Measurements from ENCODE around the gene C9orf153.
"Not testable (repeated sequence)": the region's sequence is repeated elsewhere in the genome, so short reads cannot be mapped to it uniquely, and the experiment has no call there.

C9orf153 gene

DNA sequence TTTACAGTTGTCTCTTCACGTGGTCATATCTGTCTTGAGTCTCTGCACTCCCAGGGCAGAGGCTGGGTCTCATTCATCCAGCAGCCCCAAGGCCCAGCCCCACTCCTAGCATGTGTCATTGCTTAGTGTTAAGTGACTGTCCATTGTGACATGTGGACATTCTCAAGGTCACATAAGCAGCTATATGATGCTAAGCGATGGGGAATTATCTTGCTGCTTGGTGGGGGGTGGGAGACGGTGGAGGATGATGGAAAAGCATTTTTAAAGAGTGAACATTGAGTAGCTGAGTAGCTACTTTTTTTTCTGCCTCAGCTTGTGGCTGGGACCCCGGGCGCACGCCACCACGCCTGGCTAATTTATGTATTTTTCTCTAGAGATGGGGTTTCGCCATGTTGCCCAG, at the start of gene C9orf153:
TSS of gene C9orf153 (minus strand) at position 101 of the 400 bp plus-strand sequence. CDS start 30,054 bp downstream, outside the sequence.
- H3K4me3 Mint-ChIP-seq, result no peak within 1 kb of the TSS
- H3K27me3 Mint-ChIP-seq, result no peaks in the 10 kb centered on the region
- no peaks in the 10 kb centered on the region for H3K9me3 Mint-ChIP-seq
- H3K27ac Mint-ChIP-seq, result no peak within 1 kb of the TSS
- peaks cover 13% of the 10 kb centered on the region for H3K36me3 Mint-ChIP-seq
- H3K4me1 Mint-ChIP-seq, result no peaks in the 10 kb centered on the region

DNA sequence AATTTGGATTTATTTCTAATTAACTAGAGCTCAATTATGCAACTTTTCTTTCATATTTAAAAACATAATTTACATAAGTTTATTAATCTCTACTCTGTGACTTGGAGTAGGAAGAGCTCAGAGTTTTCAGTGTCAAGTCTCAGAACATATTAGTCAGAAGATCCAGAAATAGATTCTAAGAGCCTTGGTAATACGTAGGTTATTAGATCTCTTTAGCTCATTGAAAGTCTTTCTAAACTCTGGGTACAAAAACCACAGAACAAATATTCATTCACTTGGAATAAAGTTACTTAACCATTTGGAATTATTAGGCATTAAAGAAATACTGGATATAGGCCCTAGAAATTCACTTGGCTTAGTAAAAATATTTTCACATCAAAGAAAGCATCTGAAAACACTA, 49.2 kb upstream of the C9orf153 start:
- Mint-ChIP-seq H3K4me1 (peaks cover 24% of the 10 kb centered on the region), H3K27ac (no peak overlapping the region), H3K9me3 (no peaks in the 10 kb centered on the region), H3K27me3 (no peaks in the 10 kb centered on the region), H3K4me3 (no peak overlapping the region), H3K36me3 (peaks cover 32% of the 10 kb centered on the region)

DNA sequence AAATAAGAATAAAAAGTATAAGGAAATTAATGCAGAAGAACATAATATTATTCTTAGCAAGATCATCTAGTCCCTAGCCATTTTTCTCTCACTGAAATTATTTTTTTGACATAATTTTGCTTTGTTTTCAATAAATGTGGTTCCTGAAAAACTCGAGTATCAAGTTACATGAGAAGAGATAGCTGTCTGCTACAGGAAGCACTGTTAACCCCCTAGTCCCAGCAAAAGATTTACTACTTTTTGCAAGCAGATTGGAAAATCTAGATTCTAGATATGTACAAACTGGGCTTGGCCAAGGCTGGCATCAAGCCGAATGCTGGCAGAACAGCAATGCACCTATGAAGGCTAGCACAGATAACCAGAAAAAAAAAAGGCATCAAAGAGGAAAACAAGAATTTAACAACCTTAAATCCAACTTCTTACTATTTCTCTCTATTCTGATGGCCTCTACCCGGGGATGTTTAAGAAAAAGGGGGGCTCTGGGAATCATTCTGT, 44.8 kb upstream of the C9orf153 start:
- H3K9me3 Mint-ChIP-seq, result no peaks in the 10 kb centered on the region
- no peaks in the 10 kb centered on the region for H3K27me3 Mint-ChIP-seq
- H3K4me1 Mint-ChIP-seq, result peaks cover 33% of the 10 kb centered on the region
- H3K27ac Mint-ChIP-seq, result peak overlapping the region; percentile 96
- peaks cover 33% of the 10 kb centered on the region for H3K36me3 Mint-ChIP-seq
- no peak overlapping the region for H3K4me3 Mint-ChIP-seq

DNA sequence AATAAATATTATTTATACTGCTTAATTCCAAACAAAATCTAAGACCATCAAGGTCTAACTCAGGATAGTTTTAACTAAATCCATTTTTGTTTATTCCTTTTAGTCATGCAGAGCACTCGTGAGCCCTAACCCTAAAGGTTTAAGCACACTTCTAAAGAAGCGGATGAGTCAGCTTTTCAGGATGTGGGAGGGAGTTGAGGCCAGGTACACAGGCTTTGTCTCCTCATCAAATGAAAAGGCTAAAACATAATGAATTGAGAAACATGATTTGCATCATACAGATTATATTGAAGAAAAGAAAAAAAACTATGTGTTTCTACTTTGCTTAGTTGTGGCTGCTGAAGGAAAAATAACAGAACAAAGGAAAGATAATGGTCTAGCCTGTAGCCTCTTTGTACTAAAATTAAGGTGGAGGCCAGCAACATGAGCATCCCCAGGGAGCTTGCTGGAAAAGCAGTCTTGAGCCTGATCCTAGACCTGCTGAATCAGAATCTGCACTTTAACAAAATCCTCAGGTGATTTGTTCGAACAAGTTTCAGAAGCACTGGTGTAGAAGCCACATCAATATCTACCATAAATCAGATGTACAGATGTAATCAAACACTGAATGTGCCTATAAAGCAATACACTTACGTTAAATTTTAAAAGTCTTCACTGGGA, 44.0 kb upstream of the C9orf153 start:
- H3K27me3 Mint-ChIP-seq, result no peaks in the 10 kb centered on the region
- peaks cover 33% of the 10 kb centered on the region for H3K4me1 Mint-ChIP-seq
- no peaks in the 10 kb centered on the region for H3K9me3 Mint-ChIP-seq
- H3K36me3 Mint-ChIP-seq, result peaks cover 33% of the 10 kb centered on the region
- H3K27ac Mint-ChIP-seq, result peak overlapping the region; percentile 96
- peak overlapping the region; percentile 80 for H3K4me3 Mint-ChIP-seq

DNA sequence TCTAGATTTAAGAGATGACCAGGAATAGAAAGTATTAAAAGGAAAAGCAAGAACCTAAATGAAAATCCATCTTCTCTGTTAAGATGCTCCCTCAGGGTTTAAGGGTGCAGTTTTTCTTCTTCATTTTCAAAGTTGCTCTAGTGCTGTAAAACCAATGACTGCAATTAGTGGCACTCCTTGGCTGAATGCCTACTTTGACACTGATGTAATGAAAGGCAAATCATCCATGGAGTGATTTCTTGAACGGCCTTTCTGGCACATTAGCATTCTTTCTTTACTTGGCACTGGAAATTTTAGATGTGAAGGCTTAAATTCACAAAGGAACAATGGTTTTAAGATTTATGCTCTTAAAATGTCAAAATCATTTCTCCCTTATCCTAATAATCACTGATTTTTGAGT, 42.2 kb upstream of the C9orf153 start:
- H3K27me3 Mint-ChIP-seq, result no peaks in the 10 kb centered on the region
- H3K4me3 Mint-ChIP-seq, result no peak overlapping the region
- peaks cover 33% of the 10 kb centered on the region for H3K36me3 Mint-ChIP-seq
- H3K4me1 Mint-ChIP-seq, result peaks cover 33% of the 10 kb centered on the region
- H3K27ac Mint-ChIP-seq, result no peak overlapping the region
- H3K9me3 Mint-ChIP-seq, result no peaks in the 10 kb centered on the region

DNA sequence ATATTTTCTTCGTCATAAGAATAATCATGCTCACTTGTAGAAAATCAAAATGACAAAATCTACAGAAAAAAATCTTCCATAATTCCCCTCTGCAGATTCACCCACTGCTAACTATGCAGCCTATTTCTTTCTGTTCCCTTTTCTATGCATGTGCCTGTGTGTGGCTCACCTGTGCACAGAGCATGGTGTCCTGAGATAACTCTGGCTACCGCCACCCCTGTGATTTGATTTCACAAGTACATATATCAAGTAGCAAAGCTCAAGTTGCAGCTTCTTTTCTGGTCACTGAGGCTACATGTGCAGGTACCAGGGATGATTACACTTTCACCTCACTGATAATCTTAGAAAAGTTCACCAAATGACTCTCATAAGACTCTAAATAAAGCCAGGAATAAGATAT, 41.2 kb upstream of the C9orf153 start:
- H3K27ac Mint-ChIP-seq, result no peak overlapping the region
- no peak overlapping the region for H3K4me3 Mint-ChIP-seq
- no peaks in the 10 kb centered on the region for H3K27me3 Mint-ChIP-seq
- H3K9me3 Mint-ChIP-seq, result no peaks in the 10 kb centered on the region
- peaks cover 26% of the 10 kb centered on the region for H3K36me3 Mint-ChIP-seq
- peaks cover 27% of the 10 kb centered on the region for H3K4me1 Mint-ChIP-seq

DNA sequence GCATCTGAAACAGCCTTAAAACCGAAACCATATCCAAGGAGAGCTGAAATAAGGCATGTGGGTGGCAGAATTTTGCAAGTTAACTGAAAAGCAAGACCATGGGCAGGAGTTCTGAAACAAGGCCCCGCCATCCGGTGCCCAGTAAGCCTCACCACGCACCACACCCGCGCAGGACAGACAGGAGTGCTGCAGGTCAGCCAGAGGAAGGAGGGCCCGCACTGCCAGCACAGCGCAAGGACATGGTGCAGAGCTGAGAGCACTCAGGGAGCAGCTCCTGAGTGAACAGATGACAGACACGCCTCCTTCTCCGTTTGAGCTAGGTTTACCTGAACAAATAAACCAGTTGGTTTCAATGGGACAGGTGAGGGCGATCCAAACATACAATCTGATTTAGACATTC, 39.4 kb upstream of the C9orf153 start:
- Mint-ChIP-seq H3K4me1 (peaks cover 11% of the 10 kb centered on the region), H3K27me3 (no peaks in the 10 kb centered on the region), H3K36me3 (peaks cover 21% of the 10 kb centered on the region), H3K4me3 (no peak overlapping the region), H3K27ac (no peak overlapping the region), H3K9me3 (no peaks in the 10 kb centered on the region)

DNA sequence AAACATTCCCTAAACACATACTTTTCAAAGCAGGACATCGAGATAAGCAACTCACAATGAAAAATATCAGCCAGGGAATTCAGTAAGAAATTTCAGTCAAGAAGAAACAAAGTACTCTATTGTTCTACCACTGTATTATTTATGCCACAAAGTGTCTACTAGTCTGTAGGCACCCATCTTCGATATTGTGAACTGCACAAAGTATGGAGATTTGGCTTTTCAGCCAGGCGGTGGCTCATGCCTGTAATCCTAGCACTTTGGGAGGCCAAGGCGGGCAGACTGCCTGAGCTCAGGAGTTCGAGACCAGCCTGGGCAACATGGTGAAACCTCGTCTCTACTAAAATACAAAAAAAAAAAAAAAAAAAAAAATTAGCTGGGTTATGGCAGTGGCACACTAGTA, 30.9 kb upstream of the C9orf153 start:
- not testable (repeated sequence) for H3K4me3 Mint-ChIP-seq, H3K9me3 Mint-ChIP-seq, H3K4me1 Mint-ChIP-seq, H3K27me3 Mint-ChIP-seq, H3K27ac Mint-ChIP-seq, H3K36me3 Mint-ChIP-seq

DNA sequence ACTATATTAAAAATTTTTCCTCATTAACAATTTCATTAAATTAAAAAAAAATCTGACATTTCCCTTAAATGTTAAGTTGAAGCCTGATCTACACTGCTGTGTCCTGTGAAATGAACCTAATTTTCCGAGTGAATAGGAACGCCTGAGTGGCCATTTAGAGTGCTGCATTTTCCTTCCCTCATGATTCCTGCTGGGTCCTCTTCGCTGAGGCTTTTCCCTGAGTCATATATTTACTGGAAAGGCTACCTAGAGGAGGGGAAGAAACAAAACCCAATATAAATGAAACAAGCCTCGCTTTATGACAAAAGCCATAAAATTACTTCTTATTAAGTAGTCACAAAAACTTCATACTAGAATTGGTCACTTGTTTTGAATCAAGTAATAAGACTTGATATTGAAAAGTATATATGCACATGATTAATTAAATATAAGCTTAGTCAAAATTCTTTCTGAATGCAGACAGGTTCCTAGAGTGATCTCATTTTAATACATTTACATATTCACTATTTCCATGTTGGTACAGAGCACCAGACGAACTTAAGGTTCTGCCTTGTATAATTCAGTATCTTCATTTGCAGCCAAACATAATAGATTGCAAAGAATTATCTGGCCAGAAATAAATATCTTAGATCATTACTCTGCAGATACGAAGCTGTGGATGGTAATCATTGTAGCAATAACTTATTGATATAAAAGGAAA, 29.2 kb upstream of the C9orf153 start:
- no peak overlapping the region for H3K4me3 Mint-ChIP-seq
- H3K4me1 Mint-ChIP-seq, result peaks cover 3% of the 10 kb centered on the region
- no peak overlapping the region for H3K27ac Mint-ChIP-seq
- H3K9me3 Mint-ChIP-seq, result no peaks in the 10 kb centered on the region
- H3K27me3 Mint-ChIP-seq, result no peaks in the 10 kb centered on the region
- peaks cover 1% of the 10 kb centered on the region for H3K36me3 Mint-ChIP-seq

DNA sequence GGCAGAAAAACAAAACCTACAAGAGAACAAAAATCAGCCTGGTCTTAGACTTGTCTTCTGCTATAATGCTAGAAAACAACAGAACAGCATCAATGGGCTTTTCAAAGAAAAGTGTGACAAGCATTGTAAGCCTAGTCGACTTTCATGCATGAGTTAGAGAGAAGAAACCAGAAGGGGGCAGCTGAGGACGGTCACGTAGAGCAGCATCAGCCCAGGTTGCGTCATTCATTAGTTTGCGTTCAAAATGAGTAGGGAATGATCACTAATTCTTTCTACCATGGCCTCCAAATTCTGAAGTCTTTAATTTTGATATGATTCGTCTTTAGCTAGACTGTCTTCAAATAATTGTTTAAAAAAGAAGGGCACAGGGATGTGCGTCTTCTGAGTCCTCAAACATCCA, 27.6 kb upstream of the C9orf153 start:
- Mint-ChIP-seq H3K36me3 (peaks cover 1% of the 10 kb centered on the region), H3K27ac (no peak overlapping the region), H3K4me1 (peaks cover 10% of the 10 kb centered on the region), H3K27me3 (no peaks in the 10 kb centered on the region), H3K4me3 (no peak overlapping the region), H3K9me3 (no peaks in the 10 kb centered on the region)

DNA sequence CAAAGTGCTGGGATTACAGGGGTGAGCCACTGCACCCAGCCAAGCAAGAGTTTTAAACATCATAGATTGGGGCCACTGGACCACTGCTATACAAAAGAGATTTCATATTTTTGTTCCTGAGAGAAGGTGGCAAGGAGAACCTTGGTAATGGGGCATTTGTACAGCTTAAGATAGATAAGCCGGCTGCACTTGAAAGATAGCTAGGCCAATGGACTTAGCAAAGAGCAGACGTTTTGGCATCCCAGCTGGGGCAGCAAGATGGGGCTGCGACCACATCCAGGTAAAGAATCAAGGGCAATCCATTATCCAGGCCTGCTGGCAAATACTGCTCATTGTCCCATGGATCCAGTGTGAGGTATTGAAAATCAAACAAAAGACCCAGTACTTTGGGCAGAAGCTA, 26.8 kb upstream of the C9orf153 start:
- Mint-ChIP-seq H3K36me3 (peaks cover 2% of the 10 kb centered on the region), H3K27me3 (no peaks in the 10 kb centered on the region), H3K9me3 (no peaks in the 10 kb centered on the region), H3K4me1 (peaks cover 12% of the 10 kb centered on the region), H3K4me3 (no peak overlapping the region), H3K27ac (no peak overlapping the region)

DNA sequence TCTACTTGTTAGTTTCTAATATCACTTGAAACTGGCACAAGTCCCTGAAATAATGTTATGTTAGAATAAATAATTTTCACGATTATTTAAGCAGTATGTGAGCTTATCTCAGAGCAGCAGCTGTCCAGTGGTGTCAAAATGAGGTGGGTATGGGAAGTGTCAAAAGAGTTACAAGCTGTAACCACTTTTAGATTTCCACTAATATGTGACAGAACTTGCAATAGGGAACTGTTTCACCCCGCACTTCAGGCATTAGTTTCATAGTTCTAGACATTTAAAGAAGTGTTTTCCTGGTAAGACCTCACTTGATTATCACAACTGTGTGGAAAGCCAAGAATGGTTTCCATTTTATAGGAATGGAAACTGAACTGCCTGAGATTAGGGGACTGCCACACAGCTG, 25.8 kb upstream of the C9orf153 start:
- H3K36me3 Mint-ChIP-seq, result peaks cover 4% of the 10 kb centered on the region
- H3K27me3 Mint-ChIP-seq, result no peaks in the 10 kb centered on the region
- peaks cover 21% of the 10 kb centered on the region for H3K4me1 Mint-ChIP-seq
- no peaks in the 10 kb centered on the region for H3K9me3 Mint-ChIP-seq
- H3K4me3 Mint-ChIP-seq, result no peak overlapping the region
- H3K27ac Mint-ChIP-seq, result peak overlapping the region; percentile 23

DNA sequence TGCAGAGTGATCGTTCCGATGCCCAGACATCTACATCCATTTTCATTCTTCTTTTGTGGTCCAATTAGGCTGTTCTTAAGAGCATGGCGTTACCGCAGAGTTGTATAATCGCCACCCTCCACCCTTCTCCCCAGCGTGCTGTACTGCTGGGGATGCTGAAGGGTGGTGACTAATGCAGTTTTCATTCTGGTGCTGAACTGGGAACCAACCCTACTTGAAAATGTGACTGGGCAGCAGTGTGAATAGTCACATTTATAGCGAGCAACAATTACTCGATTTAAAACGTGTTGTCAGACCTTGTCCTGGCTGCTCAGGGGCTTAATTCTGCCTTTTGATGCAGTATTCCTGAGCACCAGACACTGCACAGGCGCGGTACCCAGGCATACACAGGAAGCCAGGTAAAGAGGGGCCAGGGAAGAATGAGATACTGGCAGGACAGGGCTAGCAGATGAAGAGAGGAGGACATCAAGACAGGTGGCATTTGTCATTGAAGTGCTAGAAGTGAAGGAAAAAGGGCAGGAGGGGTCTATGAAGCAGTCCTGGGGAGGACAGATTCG, 23.6 kb upstream of the C9orf153 start:
- Mint-ChIP-seq H3K4me3 (peak overlapping the region; percentile 89), H3K9me3 (no peaks in the 10 kb centered on the region), H3K27ac (peak overlapping the region; percentile 90), H3K27me3 (no peaks in the 10 kb centered on the region), H3K4me1 (peaks cover 39% of the 10 kb centered on the region), H3K36me3 (peaks cover 8% of the 10 kb centered on the region)

DNA sequence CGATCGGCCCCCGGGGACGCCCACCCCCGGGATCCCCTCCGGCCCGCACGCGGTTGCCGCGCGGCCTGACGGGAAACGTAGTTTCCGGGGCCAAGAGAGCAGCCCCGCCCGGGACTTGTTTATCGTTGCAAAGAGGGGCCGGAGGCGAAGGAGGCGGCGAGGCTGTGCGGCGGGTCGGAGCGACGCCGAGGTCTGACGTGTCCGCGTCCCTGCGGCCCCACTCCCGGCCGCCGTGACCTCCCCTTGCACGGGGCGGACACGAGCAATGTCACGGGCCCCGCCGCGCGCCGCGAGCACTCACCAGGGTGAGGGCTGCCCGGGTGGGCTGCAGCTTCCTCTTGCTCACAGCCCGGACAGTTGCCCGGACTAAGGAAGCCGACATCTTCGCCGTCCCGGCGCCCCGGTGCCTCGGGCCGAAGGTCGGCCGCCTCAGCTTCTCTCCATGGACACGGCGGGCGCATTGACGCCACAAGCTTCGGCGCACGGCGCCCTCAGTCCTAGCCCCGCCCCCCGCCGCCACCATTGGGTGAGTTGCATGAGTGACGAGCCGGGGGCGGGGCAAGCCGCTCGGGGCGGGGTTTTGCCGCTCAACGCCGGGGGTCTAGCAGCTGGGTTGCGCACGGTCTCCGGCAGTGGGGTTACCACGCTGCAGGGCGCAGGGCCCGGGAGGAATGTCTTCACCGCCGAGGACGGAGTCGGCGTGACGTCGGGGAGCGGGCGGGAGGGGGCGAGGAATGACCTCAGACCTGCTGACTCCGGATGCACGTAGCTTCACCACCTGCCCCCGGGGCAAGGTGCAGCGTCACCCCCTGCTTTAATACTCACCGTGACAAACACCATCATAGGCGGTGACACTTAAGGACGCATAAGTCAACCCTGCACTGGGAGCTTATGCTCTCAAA, 22.9 kb upstream of the C9orf153 start, which contains the start of gene ISCA1:
TSS of gene ISCA1 (minus strand) at position 462 of the 902 bp plus-strand sequence. CDS start at position 382, 80 bp downstream.
- Mint-ChIP-seq H3K4me3 (peak within 1 kb of the TSS; percentile 89), H3K27me3 (no peaks in the 10 kb centered on the region), H3K9me3 (no peaks in the 10 kb centered on the region), H3K27ac (peak within 1 kb of the TSS; percentile 90), H3K4me1 (peaks cover 45% of the 10 kb centered on the region), H3K36me3 (peaks cover 8% of the 10 kb centered on the region)

DNA sequence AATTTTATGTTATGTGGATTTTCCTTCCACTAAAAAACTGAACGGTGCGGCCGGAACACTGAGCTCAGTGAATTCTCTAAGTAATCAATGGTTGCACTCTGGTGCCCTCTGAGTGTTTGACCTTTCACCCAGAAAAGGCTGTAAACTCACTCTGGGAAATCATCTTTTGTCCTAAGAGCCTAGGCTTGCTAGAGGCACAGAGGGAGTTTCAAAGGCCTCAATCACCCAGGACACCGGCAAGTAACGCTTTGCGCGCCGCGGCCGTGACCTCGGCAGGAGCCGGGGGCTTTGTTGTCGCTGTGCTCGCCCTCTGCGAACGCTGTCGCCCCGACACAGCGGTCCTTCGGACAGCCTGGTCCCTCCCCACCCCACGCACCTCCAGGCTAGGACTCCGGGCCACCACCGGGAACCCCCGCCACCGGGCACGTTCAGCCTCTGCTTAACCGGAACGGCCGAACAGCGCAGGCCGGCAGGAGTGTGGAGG, 22.2 kb upstream of the C9orf153 start:
- H3K27ac Mint-ChIP-seq, result peak overlapping the region; percentile 82
- H3K27me3 Mint-ChIP-seq, result no peaks in the 10 kb centered on the region
- H3K4me3 Mint-ChIP-seq, result peak overlapping the region; percentile 89
- peaks cover 50% of the 10 kb centered on the region for H3K4me1 Mint-ChIP-seq
- peaks cover 8% of the 10 kb centered on the region for H3K36me3 Mint-ChIP-seq
- no peaks in the 10 kb centered on the region for H3K9me3 Mint-ChIP-seq
